Muscle of arm (tissue), 12 donors: ENCODE measurements around the gene KLF1. TPM values are rescaled to one million over a fixed set of nuclear protein-coding genes. Genes with fewer than 3 reads are reported as not detected.

ENCODE experiments used
- DNase-seq: peaks from one replicate; pipeline ENCODE4 v3.0.0-alpha.2; 2013
- polyA plus RNA-seq, 12 donors: library from polyadenylated mRNA; unstranded; fragments of 120-200 nt; gene quantifications; one replicate each; pipeline ENCODE4 v1.2.1, GENCODE V29; 2013; ENCODE audit not compliant: insufficient read length in 12 of 12

Gene KLF1
- polyA plus RNA-seq, 12 donors, result 0.15 to 2.8 (median 0.43) TPM; not detected in 2

DNA sequence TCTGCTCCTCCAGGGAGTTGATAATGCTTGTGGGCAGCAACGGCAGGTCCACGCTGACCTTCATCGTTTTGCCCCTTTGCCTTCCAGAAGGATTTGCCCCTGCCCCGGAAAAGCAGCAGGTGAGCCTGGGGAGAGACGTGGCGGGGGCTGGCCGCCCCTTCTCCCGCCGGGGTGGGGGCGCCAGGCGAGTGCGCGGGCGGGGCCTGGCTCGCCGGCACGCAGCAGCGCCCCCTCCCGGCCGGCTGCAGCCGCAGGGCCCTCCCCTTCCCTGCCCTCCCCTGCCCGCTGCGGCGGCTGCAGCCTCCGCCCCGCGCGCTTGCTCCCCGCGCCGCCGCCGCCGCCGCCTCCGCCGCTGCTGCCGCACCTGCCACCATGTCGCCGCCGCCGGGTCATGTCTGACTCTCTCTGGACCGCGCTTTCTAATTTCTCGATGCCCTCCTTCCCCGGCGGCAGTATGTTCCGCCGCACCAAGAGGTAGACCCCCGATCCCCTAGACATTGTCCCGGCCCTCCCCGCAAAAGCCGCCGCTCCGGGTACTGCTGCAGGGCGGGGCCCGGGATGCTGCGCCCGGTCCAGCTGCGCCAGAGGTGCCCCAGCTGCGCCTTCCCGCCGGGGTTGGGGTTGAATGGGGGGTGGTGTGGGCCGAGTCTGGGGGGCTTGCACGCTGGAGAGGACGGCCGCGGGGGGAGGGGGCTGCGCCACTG is 48.7 kb downstream of the KLF1 start, which contains the start of gene MAST1:
Gene MAST1 (plus strand): TSS at position 334 of the 704 bp plus-strand sequence. CDS start 58 bp downstream, at position 392.
- no peak for DNase-seq

DNA sequence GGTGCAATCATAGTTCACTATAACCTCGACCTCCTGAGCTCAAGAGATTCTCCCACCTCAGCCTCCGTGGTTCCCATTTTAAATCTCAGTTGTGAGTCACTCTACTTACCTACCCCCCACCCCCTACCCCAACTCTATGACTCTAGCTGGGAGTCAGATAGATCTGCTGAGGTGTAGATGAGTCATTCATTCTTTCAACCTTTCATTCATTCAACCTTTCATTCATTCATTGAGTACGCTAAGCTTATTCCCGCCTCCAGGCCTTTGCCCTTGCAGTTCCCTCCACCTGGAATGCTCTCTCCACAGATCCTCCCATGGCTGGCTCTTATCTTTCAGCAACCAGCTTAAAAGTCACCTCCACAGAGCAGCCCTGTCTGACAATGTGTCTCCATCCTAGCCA is 49.8 kb downstream of the KLF1 start:
- DNase-seq, result no peak

DNA sequence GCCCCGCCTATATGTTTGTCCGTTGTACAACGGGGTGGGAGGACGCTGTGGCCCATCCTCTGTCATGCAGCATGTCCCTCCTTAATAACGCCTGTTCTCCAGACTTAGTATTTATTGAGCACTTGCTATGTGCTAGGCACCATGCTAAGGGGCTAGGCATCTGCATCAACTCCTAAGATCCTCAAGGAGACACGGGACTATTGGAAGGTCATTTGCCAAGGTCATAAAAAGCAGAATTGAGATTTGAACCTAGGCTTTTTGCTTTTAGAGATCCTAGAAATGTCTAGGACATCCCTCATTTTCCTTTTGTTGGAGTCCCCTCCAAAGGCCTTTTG is 50.5 kb downstream of the KLF1 start:
- no peak for DNase-seq

DNA sequence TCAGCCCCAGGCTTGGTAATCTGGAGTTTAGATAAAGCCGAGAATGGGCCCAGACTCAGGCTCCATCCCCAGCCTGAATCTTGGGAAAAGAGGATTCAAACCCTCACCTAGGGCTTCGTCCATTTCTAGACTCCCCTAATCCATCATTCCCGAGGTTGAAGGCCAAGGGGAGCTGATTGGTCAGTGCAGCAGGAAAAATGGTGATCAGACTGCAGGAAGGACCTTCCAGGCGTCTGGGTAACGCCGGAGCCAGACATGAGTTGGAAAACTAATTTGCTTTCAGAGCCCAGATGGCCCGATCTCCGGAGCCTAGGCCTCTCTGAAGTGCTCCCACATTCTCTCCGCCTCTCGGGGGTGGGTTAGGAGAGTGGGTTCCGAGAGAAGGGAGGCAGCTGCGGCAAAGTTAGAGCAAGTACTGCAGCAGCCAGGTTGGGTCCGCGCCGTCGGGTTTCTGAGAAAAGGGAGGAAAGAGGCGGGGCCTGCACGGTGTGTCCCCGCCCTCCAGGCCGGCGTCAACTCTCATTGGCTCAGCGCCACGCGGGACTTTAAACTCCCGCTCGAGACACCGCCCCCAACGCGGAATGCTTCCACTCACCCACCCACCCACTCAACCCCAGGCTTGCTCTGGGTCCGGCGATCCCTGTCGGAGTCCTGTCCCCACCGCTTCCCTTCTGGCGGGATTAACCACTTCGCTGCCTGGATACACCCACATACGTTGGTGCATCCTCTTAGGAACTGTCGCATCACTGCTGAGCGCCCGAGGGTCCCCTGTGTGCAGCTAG is 51.8 kb downstream of the KLF1 start:
- DNase-seq, result no peak

DNA sequence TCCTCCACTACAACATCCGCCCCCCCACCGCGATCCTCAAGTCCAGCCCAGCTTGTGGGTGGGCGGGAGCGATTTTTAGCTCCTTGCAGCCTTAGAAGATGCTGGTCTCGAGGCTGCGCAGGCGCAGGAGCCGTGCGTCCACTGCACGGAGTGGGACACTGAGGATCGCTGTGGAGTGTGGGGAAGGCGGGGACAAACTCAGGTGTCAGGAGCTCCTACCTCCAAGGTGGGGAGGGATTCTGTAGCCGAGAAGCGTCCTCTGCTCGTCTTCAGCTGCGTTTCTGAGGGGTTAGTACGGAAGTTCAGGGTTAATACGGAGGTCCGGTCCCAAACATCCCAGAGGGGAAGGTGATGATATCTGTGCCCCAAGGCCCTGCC is 52.4 kb downstream of the KLF1 start, which contains the start of gene RTBDN:
Gene RTBDN (minus strand): TSS at position 14 of the 378 bp plus-strand sequence. CDS start 4,600 bp downstream, outside the sequence.
- DNase-seq, result no peak

Other genes starting within 250 kb of the KLF1 start
- gene MAN2B1, start 220.5 kb downstream of the KLF1 start, polyA plus RNA-seq, result 10 to 100 TPM in 11 of 12 donors, not detected in 1; 21.6 to 53.9 (median 26.4) TPM
- 10 to 100 TPM in 5 of 12 donors, 1 to 10 TPM in 6, not detected in 1; 6.7 to 16.7 (median 9.9) TPM for gene WDR83, start 220.4 kb downstream of the KLF1 start, polyA plus RNA-seq
- gene DHPS, start 205.3 kb downstream of the KLF1 start, polyA plus RNA-seq, result 10 to 100 TPM in 11 of 12 donors, not detected in 1; 51.6 to 79.8 (median 62.6) TPM
- under 1 TPM in 2 of 12 donors, not detected in 10; 0.46 to 0.98 TPM for gene GNG14, start 199.2 kb downstream of the KLF1 start, polyA plus RNA-seq
- 1 to 10 TPM in 11 of 12 donors, not detected in 1; 2.4 to 6.3 (median 3.5) TPM for gene FBXW9, start 190.6 kb downstream of the KLF1 start, polyA plus RNA-seq
- gene TNPO2, start 163.3 kb downstream of the KLF1 start, polyA plus RNA-seq, result 10 to 100 TPM in 11 of 12 donors, not detected in 1; 37.4 to 93.0 (median 51.3) TPM
- 100 to 1,000 TPM in 11 of 12 donors, not detected in 1; 130 to 438 (median 158) TPM for gene TRIR, start 152.5 kb downstream of the KLF1 start, polyA plus RNA-seq
- 10 to 100 TPM in 11 of 12 donors, not detected in 1; 36.1 to 51.0 (median 40.6) TPM for gene GET3, start 149.7 kb downstream of the KLF1 start, polyA plus RNA-seq
- gene BEST2, start 135.4 kb downstream of the KLF1 start, polyA plus RNA-seq, result under 1 TPM in 4 of 12 donors, not detected in 8; 0.08 to 0.14 (median 0.11) TPM
- gene HOOK2, start 111.6 kb downstream of the KLF1 start, polyA plus RNA-seq, result 10 to 100 TPM in 11 of 12 donors, not detected in 1; 12.4 to 78.3 (median 24.2) TPM
- gene JUNB, start 95.7 kb downstream of the KLF1 start, polyA plus RNA-seq, result 100 to 1,000 TPM in 2 of 12 donors, 10 to 100 TPM in 9, not detected in 1; 18.0 to 187 (median 38.3) TPM
- gene PRDX2, start 85.4 kb downstream of the KLF1 start, polyA plus RNA-seq, result 100 to 1,000 TPM in 11 of 12 donors, not detected in 1; 124 to 185 (median 148) TPM
- 1 to 10 TPM in 10 of 12 donors, not detected in 2; 1.4 to 7.1 (median 4.2) TPM for gene THSD8, start 85.1 kb downstream of the KLF1 start, polyA plus RNA-seq
- gene RNASEH2A, start 80.6 kb downstream of the KLF1 start, polyA plus RNA-seq, result 10 to 100 TPM in 10 of 12 donors, not detected in 2; 13.3 to 25.6 (median 17.6) TPM
- under 1 TPM in 1 of 12 donors, not detected in 11; 0.16 TPM for gene RTBDN, start 52.6 kb downstream of the KLF1 start, polyA plus RNA-seq
- gene MAST1, start 48.7 kb downstream of the KLF1 start, polyA plus RNA-seq, result 10 to 100 TPM in 1 of 12 donors, under 1 TPM in 10, not detected in 1; 0.16 to 12.0 (median 0.62) TPM
- 10 to 100 TPM in 4 of 12 donors, 1 to 10 TPM in 7, not detected in 1; 6.4 to 18.1 (median 8.6) TPM for gene DNASE2, start 5.8 kb downstream of the KLF1 start, polyA plus RNA-seq
- 10 to 100 TPM in 11 of 12 donors, not detected in 1; 15.0 to 33.8 (median 25.4) TPM for gene GCDH, start 4.0 kb upstream of the KLF1 start, polyA plus RNA-seq
- 1 to 10 TPM in 10 of 12 donors, not detected in 2; 2.1 to 4.5 (median 3.2) TPM for gene SYCE2, start 32.1 kb upstream of the KLF1 start, polyA plus RNA-seq
- 10 to 100 TPM in 11 of 12 donors, not detected in 1; 25.7 to 45.4 (median 34.4) TPM for gene FARSA, start 46.5 kb upstream of the KLF1 start, polyA plus RNA-seq
- gene CALR, start 51.4 kb upstream of the KLF1 start, polyA plus RNA-seq, result 100 to 1,000 TPM; 312 to 584 (median 398) TPM
- gene RAD23A, start 58.7 kb upstream of the KLF1 start, polyA plus RNA-seq, result 100 to 1,000 TPM in 9 of 12 donors, 10 to 100 TPM in 3; 80.3 to 659 (median 114) TPM
- gene GADD45GIP1, start 70.0 kb upstream of the KLF1 start, polyA plus RNA-seq, result 10 to 100 TPM in 11 of 12 donors, not detected in 1; 31.9 to 47.7 (median 36.5) TPM
- under 1 TPM in 6 of 12 donors, not detected in 6; 0.12 to 0.23 (median 0.16) TPM for gene DAND5, start 82.4 kb upstream of the KLF1 start, polyA plus RNA-seq
- 100 to 1,000 TPM in 8 of 12 donors, 10 to 100 TPM in 4; 73.2 to 280 (median 105) TPM for gene NFIX, start 108.3 kb upstream of the KLF1 start, polyA plus RNA-seq
- gene LYL1, start 215.7 kb upstream of the KLF1 start, polyA plus RNA-seq, result 1 to 10 TPM in 11 of 12 donors, not detected in 1; 2.5 to 10.0 (median 3.6) TPM
- 10 to 100 TPM in 11 of 12 donors, not detected in 1; 21.0 to 41.7 (median 23.9) TPM for gene TRMT1, start 229.5 kb upstream of the KLF1 start, polyA plus RNA-seq
- 10 to 100 TPM in 11 of 12 donors, not detected in 1; 11.7 to 37.6 (median 16.0) TPM for gene NACC1, start 231.1 kb upstream of the KLF1 start, polyA plus RNA-seq